ENCODE measurements around the gene SPDYE4.

- TF ChIP-seq CTCF (IDR thresholded peaks at IDR 0.05; ENCODE audit: insufficient read depth, low read length) (no peak), POLR2AphosphoS5 (IDR thresholded peaks at IDR 0.05; ENCODE audit: low read depth) (no peak), REST (IDR thresholded peaks at IDR 0.05; ENCODE audit: insufficient replicate concordance, low read depth) (no peak)
Observed at GRCh38 chr17:8757189-8757588, 1.2 kb downstream of the SPDYE4 start.

Data from HL-60 (cell line).